Endothelial cell of umbilical vein (primary cell): ENCODE measurements around the gene GPBAR1.

Source experiments
- EZH2 ChIP-seq: IDR thresholded peaks from 2 replicates; pipeline ENCODE4 v1.6.1; 2012; ENCODE audit warnings: borderline replicate concordance, low read depth, mild to moderate bottlenecking, moderate library complexity, low read length, inconsistent platforms; ENCODE audit not compliant: severe bottlenecking
- GATA2 ChIP-seq: IDR thresholded peaks from 2 replicates; pipeline ENCODE4 v1.7.0; 2011; ENCODE audit warnings: low read depth, mild to moderate bottlenecking, moderate library complexity, mixed read lengths, low read length; ENCODE audit not compliant: insufficient read length, insufficient read depth
- MYC ChIP-seq: IDR thresholded peaks from one replicate; pipeline ENCODE4 v1.6.1; 2011; ENCODE audit warnings: mild to moderate bottlenecking, low read depth, low read length
- POLR2A ChIP-seq: IDR thresholded peaks from 2 replicates; pipeline ENCODE4 v1.6.1; 2012; ENCODE audit warnings: low read depth, mild to moderate bottlenecking, control low read depth, low read length
- POLR2AphosphoS5 ChIP-seq: IDR thresholded peaks from 2 replicates; pipeline ENCODE4 v1.6.1; 2012; ENCODE audit warnings: low read depth, mild to moderate bottlenecking, control low read depth, low read length, moderate library complexity; ENCODE audit not compliant: insufficient read depth
- TF ChIP-seq, protein P1 (sequence below), 2 donors: IDR thresholded peaks; 1 replicate in 1 of 2; 2 replicates in 1 of 2; pipeline ENCODE4 v1.5.1; 2011; ENCODE audit warnings: low read length in 2 of 2, mild to moderate bottlenecking in 2 of 2, moderate library complexity in 2 of 2, control low read depth in 1 of 2, inconsistent platforms in 1 of 2, low read depth in 1 of 2; ENCODE audit not compliant: insufficient read depth in 1 of 2; ENCODE audit errors: extremely low read depth in 1 of 2
- TF ChIP-seq, protein P2 (sequence below): IDR thresholded peaks from 2 replicates; pipeline ENCODE4 v1.6.1; 2011; ENCODE audit not compliant: insufficient read depth, insufficient read length

DNA sequence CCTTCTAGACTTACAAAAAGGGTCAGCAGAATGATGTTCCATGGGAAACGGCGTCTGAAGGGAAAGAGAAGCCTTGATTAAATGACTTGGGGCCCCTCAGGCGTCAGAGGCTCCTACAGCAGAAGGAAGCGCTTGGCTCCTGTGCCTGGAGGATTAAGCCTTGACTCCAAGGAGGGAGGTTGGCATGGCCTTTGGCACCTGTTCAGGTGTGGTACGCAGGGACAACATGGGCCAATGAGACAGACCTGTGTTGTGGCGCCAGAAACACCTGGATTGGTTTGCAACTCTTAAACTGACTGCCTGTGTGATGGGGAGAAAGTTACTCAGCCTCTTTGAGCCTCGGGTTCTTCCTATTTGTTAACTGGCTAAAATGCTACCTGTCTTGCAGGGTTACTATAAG lies 17.1 kb downstream of the GPBAR1 start:
- TF ChIP-seq, protein P1, sequence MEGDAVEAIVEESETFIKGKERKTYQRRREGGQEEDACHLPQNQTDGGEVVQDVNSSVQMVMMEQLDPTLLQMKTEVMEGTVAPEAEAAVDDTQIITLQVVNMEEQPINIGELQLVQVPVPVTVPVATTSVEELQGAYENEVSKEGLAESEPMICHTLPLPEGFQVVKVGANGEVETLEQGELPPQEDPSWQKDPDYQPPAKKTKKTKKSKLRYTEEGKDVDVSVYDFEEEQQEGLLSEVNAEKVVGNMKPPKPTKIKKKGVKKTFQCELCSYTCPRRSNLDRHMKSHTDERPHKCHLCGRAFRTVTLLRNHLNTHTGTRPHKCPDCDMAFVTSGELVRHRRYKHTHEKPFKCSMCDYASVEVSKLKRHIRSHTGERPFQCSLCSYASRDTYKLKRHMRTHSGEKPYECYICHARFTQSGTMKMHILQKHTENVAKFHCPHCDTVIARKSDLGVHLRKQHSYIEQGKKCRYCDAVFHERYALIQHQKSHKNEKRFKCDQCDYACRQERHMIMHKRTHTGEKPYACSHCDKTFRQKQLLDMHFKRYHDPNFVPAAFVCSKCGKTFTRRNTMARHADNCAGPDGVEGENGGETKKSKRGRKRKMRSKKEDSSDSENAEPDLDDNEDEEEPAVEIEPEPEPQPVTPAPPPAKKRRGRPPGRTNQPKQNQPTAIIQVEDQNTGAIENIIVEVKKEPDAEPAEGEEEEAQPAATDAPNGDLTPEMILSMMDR (IDR thresholded peaks at IDR 0.05; ENCODE audit: extremely low read depth in 1 of 2, insufficient read depth in 1 of 2, low read depth in 1 of 2, low read length in 2 of 2), result no peak
- no peak for TF ChIP-seq POLR2A
- TF ChIP-seq MYC, result no peak
- TF ChIP-seq, protein P2, sequence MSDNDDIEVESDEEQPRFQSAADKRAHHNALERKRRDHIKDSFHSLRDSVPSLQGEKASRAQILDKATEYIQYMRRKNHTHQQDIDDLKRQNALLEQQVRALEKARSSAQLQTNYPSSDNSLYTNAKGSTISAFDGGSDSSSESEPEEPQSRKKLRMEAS, result no peak
- no peak for TF ChIP-seq EZH2
- TF ChIP-seq POLR2AphosphoS5, result no peak
- no peak for TF ChIP-seq GATA2
